Loucy (cell line): Measurements from ENCODE around the gene POU2F2.

Experiments used
- H2AFZ ChIP-seq: fragments of 200-600 bp; sonication (generic); 2 replicates; pipeline ENCODE4 v1.6.0; 2016; ENCODE audit warnings: antibody characterized with exemption, mild to moderate bottlenecking, low read length, moderate library complexity
- H3F3A ChIP-seq: fragments of 200-600 bp; 2 replicates; pipeline ENCODE4 v1.6.0; 2016; ENCODE audit warnings: antibody characterized with exemption, low read depth, mild to moderate bottlenecking
- H3K27me3 ChIP-seq: fragments of 200-600 bp; sonication (generic); 2 replicates; pipeline ENCODE4 v1.6.1; 2014; ENCODE audit warnings: low read length, mild to moderate bottlenecking; ENCODE audit not compliant: insufficient read depth, poor library complexity, severe bottlenecking
- H3K36me3 ChIP-seq: fragments of 200-600 bp; sonication (generic); 2 replicates; pipeline ENCODE4 v1.6.1; 2016; ENCODE audit warnings: low read length; ENCODE audit not compliant: insufficient read depth
- H3K4me1 ChIP-seq: fragments of 200-600 bp; sonication (generic); 2 replicates; pipeline ENCODE4 v1.5.1; 2014; ENCODE audit warnings: low read length, mild to moderate bottlenecking; ENCODE audit not compliant: insufficient read depth, poor library complexity, severe bottlenecking
- H3K4me2 ChIP-seq: fragments of 200-600 bp; sonication (generic); 2 replicates; pipeline ENCODE4 v1.6.0; 2014; ENCODE audit warnings: antibody characterized with exemption, low read length, low read depth, mild to moderate bottlenecking; ENCODE audit not compliant: poor library complexity, severe bottlenecking
- H3K4me3 ChIP-seq: fragments of 200-600 bp; sonication (generic); 2 replicates; pipeline ENCODE4 v1.5.1; 2014; ENCODE audit warnings: low read length, mild to moderate bottlenecking, mixed read lengths; ENCODE audit not compliant: poor library complexity, severe bottlenecking
- H3K79me2 ChIP-seq: fragments of 200-600 bp; sonication (generic); 2 replicates; pipeline ENCODE4 v1.6.1; 2014; ENCODE audit warnings: low read length; ENCODE audit not compliant: insufficient read depth
- H3K9ac ChIP-seq: fragments of 200-600 bp; sonication (generic); 2 replicates; pipeline ENCODE4 v1.6.0; 2014; ENCODE audit warnings: mild to moderate bottlenecking, low read depth, low read length, moderate library complexity; ENCODE audit not compliant: poor library complexity, severe bottlenecking
- H3K9me2 ChIP-seq: fragments of 200-600 bp; sonication (generic); replicated peaks from 2 replicates; pipeline ENCODE4 v1.6.1; 2016; ENCODE audit warnings: low read depth, low read length, mixed read lengths
- H3K9me3 ChIP-seq: fragments of 200-600 bp; sonication (generic); 2 replicates; pipeline ENCODE4 v1.6.1; 2014; ENCODE audit warnings: mild to moderate bottlenecking, antibody characterized with exemption, low read length, low read depth; ENCODE audit not compliant: insufficient read depth
- H4K20me1 ChIP-seq: fragments of 200-600 bp; sonication (generic); 2 replicates; pipeline ENCODE4 v1.6.0; 2014; ENCODE audit warnings: antibody characterized with exemption, low read length, mild to moderate bottlenecking; ENCODE audit not compliant: insufficient read depth, poor library complexity, severe bottlenecking
- CTCF ChIP-seq: fragments of 200-600 bp; sonication (generic); conservative IDR thresholded peaks from 2 replicates; pipeline ENCODE4 v1.5.1; 2014; ENCODE audit warnings: mild to moderate bottlenecking, antibody characterized with exemption, low read length
- EZH2phosphoT487 ChIP-seq: fragments of 200-600 bp; IDR thresholded peaks from 2 replicates; pipeline ENCODE4 v1.6.1; 2018; ENCODE audit warnings: antibody characterized with exemption, mild to moderate bottlenecking, moderate library complexity, borderline replicate concordance

The POU2F2 gene

DNA sequence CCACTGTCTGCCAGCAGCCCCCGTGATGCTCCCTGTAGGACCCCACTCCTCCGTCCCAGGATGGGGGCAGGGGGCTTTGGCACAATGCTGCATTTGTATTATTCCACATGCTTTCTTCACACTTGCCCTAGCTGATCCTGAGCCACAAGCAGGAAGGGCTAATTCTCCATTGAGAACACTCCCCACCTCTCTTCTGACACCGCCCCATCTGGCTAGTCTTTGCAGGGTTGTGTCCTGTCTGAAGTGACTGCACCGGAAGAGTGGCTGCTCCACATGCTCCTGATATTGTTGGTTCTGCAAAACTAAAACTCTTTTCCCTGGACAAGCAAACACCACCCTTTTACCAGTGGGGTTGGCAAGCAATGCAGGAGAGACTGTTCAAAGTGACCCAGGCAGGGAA is 38.3 kb downstream of the POU2F2 start:
- H2AFZ ChIP-seq = no peak overlapping the region
- TF ChIP-seq EZH2phosphoT487 = no peak
- TF ChIP-seq CTCF = no peak
- no peaks in the 10 kb centered on the region for H3F3A ChIP-seq
- H3K27me3 ChIP-seq = no peaks in the 10 kb centered on the region
- no peaks in the 10 kb centered on the region for H3K9me2 ChIP-seq
- no peak overlapping the region for H3K9ac ChIP-seq
- no peaks in the 10 kb centered on the region for H3K36me3 ChIP-seq
- H3K9me3 ChIP-seq = no peaks in the 10 kb centered on the region
- H4K20me1 ChIP-seq = no peaks in the 10 kb centered on the region
- no peak overlapping the region for H3K4me3 ChIP-seq
- H3K4me1 ChIP-seq = peaks cover 4% of the 10 kb centered on the region
- no peak overlapping the region for H3K4me2 ChIP-seq
- no peaks in the 10 kb centered on the region for H3K79me2 ChIP-seq

GRCh38 chr19:42093505-42093904 is 38.7 kb downstream of the POU2F2 start:
- no peaks in the 10 kb centered on the region for H3K27me3 ChIP-seq
- no peaks in the 10 kb centered on the region for H3K36me3 ChIP-seq
- no peaks in the 10 kb centered on the region for H3K9me3 ChIP-seq
- no peaks in the 10 kb centered on the region for H3K9me2 ChIP-seq
- no peaks in the 10 kb centered on the region for H4K20me1 ChIP-seq
- no peak overlapping the region for H3K4me3 ChIP-seq
- no peak overlapping the region for H3K4me2 ChIP-seq
- H3K9ac ChIP-seq = no peak overlapping the region
- H3K4me1 ChIP-seq = peaks cover 7% of the 10 kb centered on the region
- TF ChIP-seq EZH2phosphoT487 (no peak), CTCF (no peak)
- H3F3A ChIP-seq = no peaks in the 10 kb centered on the region
- H2AFZ ChIP-seq = no peak overlapping the region
- no peaks in the 10 kb centered on the region for H3K79me2 ChIP-seq

- Histone ChIP-seq H3K9ac (no peak overlapping the region), H3F3A (no peaks in the 10 kb centered on the region), H4K20me1 (no peaks in the 10 kb centered on the region), H3K27me3 (no peaks in the 10 kb centered on the region), H3K4me1 (peaks cover 11% of the 10 kb centered on the region), H3K4me2 (no peak overlapping the region), H2AFZ (no peak overlapping the region), H3K79me2 (no peaks in the 10 kb centered on the region), H3K4me3 (no peak overlapping the region), H3K36me3 (no peaks in the 10 kb centered on the region), H3K9me2 (no peaks in the 10 kb centered on the region), H3K9me3 (no peaks in the 10 kb centered on the region)
- TF ChIP-seq EZH2phosphoT487 = no peak
- TF ChIP-seq CTCF = peak; percentile 83
These were observed 39.9 kb downstream of the POU2F2 start for GRCh38 chr19:42092350-42092749.
